PC-3 (cell line): ENCODE results near the gene TAOK3. TPM values are rescaled to one million over a fixed set of nuclear protein-coding genes. Genes with fewer than 3 reads are reported as not detected.

Experiments used
- ATAC-seq: fragments of 200-7000 bp; cut with Tn5 transposase; 2 replicates; pipeline ENCODE4 v1.9.1; 2020; ENCODE audit warnings: mild to moderate bottlenecking, moderate library complexity
- BruUV-seq: library from RNA; stranded (reverse); fragments of 400-500 nt; replicated peaks from 2 replicates; lab custom pipeline; 2021; lab: Mats Ljungman, UMichigan
- CTCF ChIA-PET: fragments of 300-600 bp; sonication (Branson Sonifier 250); formaldehyde crosslinking; loops from one replicate; lab custom pipeline; 2022; ENCODE audit warnings: antibody characterized with exemption; lab: Charles Lee
- POLR2A ChIA-PET: fragments of 300-600 bp; sonication (Branson Sonifier 250); formaldehyde crosslinking; loops from one replicate; lab custom pipeline; 2022; ENCODE audit warnings: antibody characterized with exemption; ENCODE audit not compliant: unreplicated experiment; lab: Charles Lee
- DNase-seq: peaks from one replicate; pipeline ENCODE4 v3.0.0-alpha.2; 2015
- H2AFZ ChIP-seq: fragments of 300-600 bp; sonication (generic); 2 replicates; pipeline ENCODE4 v1.6.0; 2016; ENCODE audit warnings: antibody characterized with exemption, low read length
- H3F3A ChIP-seq: fragments of 300-600 bp; sonication (generic); one replicate; pipeline ENCODE4 v1.6.0; 2017; ENCODE audit warnings: antibody characterized with exemption, low read length, control low read depth, mild to moderate bottlenecking; ENCODE audit not compliant: unreplicated experiment
- H3K27ac ChIP-seq: fragments of 300-600 bp; sonication (generic); 2 replicates; pipeline ENCODE4 v1.5.1; 2016; ENCODE audit warnings: mild to moderate bottlenecking, low read length
- H3K27me3 ChIP-seq: fragments of 300-600 bp; sonication (generic); 2 replicates; pipeline ENCODE4 v1.6.1; 2016; ENCODE audit warnings: low read length, mixed read lengths
- H3K36me3 ChIP-seq: fragments of 300-600 bp; sonication (generic); 2 replicates; pipeline ENCODE4 v1.6.1; 2016; ENCODE audit warnings: low read depth, mixed run types, low read length, mixed read lengths
- H3K4me1 ChIP-seq: fragments of 300-600 bp; sonication (generic); 2 replicates; pipeline ENCODE4 v1.5.1; 2016; ENCODE audit warnings: low read length; ENCODE audit not compliant: insufficient read depth
- H3K4me2 ChIP-seq: fragments of 300-600 bp; sonication (generic); 2 replicates; pipeline ENCODE4 v1.6.0; 2016; ENCODE audit warnings: low read length
- H3K4me3 ChIP-seq: fragments of 300-600 bp; sonication (generic); 2 replicates; pipeline ENCODE4 v1.5.1; 2016; ENCODE audit warnings: mild to moderate bottlenecking, low read length, mixed read lengths
- H3K79me2 ChIP-seq: fragments of 300-600 bp; sonication (generic); 2 replicates; pipeline ENCODE4 v1.6.1; 2017; ENCODE audit warnings: low read length, mixed read lengths
- H3K9ac ChIP-seq: fragments of 300-600 bp; sonication (generic); 2 replicates; pipeline ENCODE4 v1.6.0; 2016; ENCODE audit warnings: mild to moderate bottlenecking, low read length
- H3K9me2 ChIP-seq: fragments of 300-600 bp; sonication (generic); replicated peaks from 2 replicates; pipeline ENCODE4 v1.6.1; 2016; ENCODE audit warnings: mixed run types, low read length, mixed read lengths
- H3K9me3 ChIP-seq: fragments of 300-600 bp; sonication (generic); 2 replicates; pipeline ENCODE4 v1.6.1; 2016; ENCODE audit warnings: low read length, mixed read lengths
- H4K20me1 ChIP-seq: fragments of 300-600 bp; sonication (generic); 2 replicates; pipeline ENCODE4 v1.6.1; 2016; ENCODE audit warnings: low read length, mixed read lengths
- CTCF ChIP-seq: fragments of 300-600 bp; sonication (generic); conservative IDR thresholded peaks from 2 replicates; pipeline ENCODE4 v1.5.1; 2017; ENCODE audit warnings: antibody characterized with exemption, low read depth, mild to moderate bottlenecking, low read length
- EZH2 ChIP-seq: fragments of 300-600 bp; sonication (generic); IDR thresholded peaks from one replicate; pipeline ENCODE4 v1.6.1; 2017; ENCODE audit warnings: antibody characterized with exemption, mild to moderate bottlenecking, low read length; ENCODE audit not compliant: unreplicated experiment
- EZH2phosphoT487 ChIP-seq: fragments of 300-600 bp; sonication (generic); IDR thresholded peaks from 2 replicates; pipeline ENCODE4 v1.6.1; 2018; ENCODE audit warnings: mild to moderate bottlenecking, antibody characterized with exemption, low read length, borderline replicate concordance
- intact Hi-C: fragments of 100-400 bp; cut with micrococcal nuclease; formaldehyde crosslinking; loops from 2 replicates; pipeline ENCODE4 v1.9.0; 2023
- total RNA-seq: library from RNA; depleted of rRNA; stranded (reverse); fragments of >200 nt; gene quantifications from 2 replicates; pipeline ENCODE4 v1.2.3, GENCODE V29; 2014

The TAOK3 gene
- total RNA-seq, 1 experiment from 2014 or later, result 27.9 TPM

- CTCF ChIA-PET, result no interaction called here
- peaks cover 28% of the 10 kb centered on the region for H3K79me2 ChIP-seq
- no peak overlapping the region for H2AFZ ChIP-seq
- BruUV-seq, result no TSS peak
- POLR2A ChIA-PET, result no interaction called here
- H3K4me3 ChIP-seq, result no peak overlapping the region
- no peaks in the 10 kb centered on the region for H3K36me3 ChIP-seq
- intact Hi-C loops, result no loop called here
- no peaks in the 10 kb centered on the region for H4K20me1 ChIP-seq
- no peak overlapping the region for H3K27ac ChIP-seq
- no peaks in the 10 kb centered on the region for H3K9me2 ChIP-seq
- TF ChIP-seq CTCF (no peak), EZH2phosphoT487 (no peak), EZH2 (no peak)
- no peaks in the 10 kb centered on the region for H3K27me3 ChIP-seq
- no peak overlapping the region for H3K9ac ChIP-seq
- no peak for ATAC-seq
- H3K9me3 ChIP-seq, result no peaks in the 10 kb centered on the region
- no peak overlapping the region for H3K4me2 ChIP-seq
- no peaks in the 10 kb centered on the region for H3F3A ChIP-seq
- peaks cover 43% of the 10 kb centered on the region for H3K4me1 ChIP-seq
- DNase-seq, result no peak
These were observed 13.8 kb downstream of the TAOK3 start for GRCh38 chr12:118358612-118359540.

DNA sequence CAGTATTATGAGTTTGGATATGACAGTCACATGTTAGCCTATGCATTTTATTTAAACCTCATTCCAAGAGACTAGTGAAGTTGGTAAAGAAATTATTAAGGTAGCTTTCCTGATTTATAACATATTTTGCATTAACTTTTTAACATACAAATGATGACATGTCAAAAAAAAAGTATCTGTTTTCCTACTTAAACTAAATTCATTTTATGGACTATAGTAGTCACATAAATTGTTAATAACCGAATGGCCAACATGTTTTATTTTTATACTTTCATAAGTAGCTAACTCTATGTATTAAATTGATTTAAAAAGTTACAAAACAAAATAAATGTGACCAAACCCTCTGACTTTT lies 14.7 kb downstream of the TAOK3 start:
- Histone ChIP-seq H3K27me3 (no peaks in the 10 kb centered on the region), H3K9me3 (no peaks in the 10 kb centered on the region), H3F3A (no peaks in the 10 kb centered on the region), H4K20me1 (no peaks in the 10 kb centered on the region), H3K4me2 (no peak overlapping the region), H3K27ac (no peak overlapping the region), H3K9ac (no peak overlapping the region), H2AFZ (no peak overlapping the region), H3K9me2 (no peaks in the 10 kb centered on the region), H3K79me2 (peaks cover 28% of the 10 kb centered on the region), H3K36me3 (no peaks in the 10 kb centered on the region), H3K4me1 (peaks cover 43% of the 10 kb centered on the region), H3K4me3 (no peak overlapping the region)
- BruUV-seq, result no TSS peak
- DNase-seq (no peak), ATAC-seq (no peak)
- ChIA-PET POLR2A (no interaction called here), CTCF (no interaction called here)
- TF ChIP-seq CTCF (no peak), EZH2phosphoT487 (no peak), EZH2 (no peak)
- intact Hi-C loops, result no loop called here
